AG10803 (cell line): ENCODE results near the gene DAPK3.

Experiments
- DNase-seq: peaks from one replicate; pipeline ENCODE4 v3.0.0; 2010; ENCODE audit warnings: low read depth
- H3K4me3 ChIP-seq: 2 replicates; pipeline ENCODE4 v1.5.1; 2011; ENCODE audit warnings: mild to moderate bottlenecking, low read length, control low read depth
- TF ChIP-seq, protein P1 (sequence below): conservative IDR thresholded peaks from 2 replicates; pipeline ENCODE4 v1.5.1; 2011; ENCODE audit warnings: mild to moderate bottlenecking, low read length, control low read depth, inconsistent platforms

DAPK3 gene

DNA sequence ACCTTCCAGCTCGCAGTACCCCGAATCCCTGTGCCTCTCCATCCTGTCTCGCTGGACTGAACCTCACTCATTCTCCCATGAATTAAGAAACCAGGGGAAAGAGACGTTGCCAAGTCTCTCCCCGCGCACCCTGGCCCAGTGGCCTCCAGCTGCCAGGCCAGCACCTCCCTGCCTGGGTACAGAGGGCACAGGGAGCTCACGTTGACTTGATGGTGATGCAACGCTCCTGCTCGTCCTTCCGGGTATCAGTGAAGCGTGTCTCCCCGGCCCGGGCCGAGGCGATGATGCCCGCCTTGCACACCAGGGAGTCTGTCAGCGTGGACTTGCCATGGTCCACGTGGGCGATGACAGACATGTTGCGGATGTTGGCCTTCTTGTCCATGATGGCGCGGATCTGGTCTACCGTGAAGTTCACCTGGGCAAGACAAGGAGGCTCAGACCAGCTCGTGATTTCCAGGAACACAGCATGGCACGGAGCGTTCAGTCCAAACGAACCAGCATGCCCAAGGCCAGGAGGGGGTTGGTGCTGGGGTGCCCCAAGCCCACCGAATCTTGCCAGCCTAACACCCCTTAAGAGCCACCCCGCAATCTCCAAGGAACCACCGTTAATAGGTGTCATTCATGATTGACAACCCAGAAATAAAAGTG is 13.2 kb upstream of the DAPK3 start:
- TF ChIP-seq, protein P1, sequence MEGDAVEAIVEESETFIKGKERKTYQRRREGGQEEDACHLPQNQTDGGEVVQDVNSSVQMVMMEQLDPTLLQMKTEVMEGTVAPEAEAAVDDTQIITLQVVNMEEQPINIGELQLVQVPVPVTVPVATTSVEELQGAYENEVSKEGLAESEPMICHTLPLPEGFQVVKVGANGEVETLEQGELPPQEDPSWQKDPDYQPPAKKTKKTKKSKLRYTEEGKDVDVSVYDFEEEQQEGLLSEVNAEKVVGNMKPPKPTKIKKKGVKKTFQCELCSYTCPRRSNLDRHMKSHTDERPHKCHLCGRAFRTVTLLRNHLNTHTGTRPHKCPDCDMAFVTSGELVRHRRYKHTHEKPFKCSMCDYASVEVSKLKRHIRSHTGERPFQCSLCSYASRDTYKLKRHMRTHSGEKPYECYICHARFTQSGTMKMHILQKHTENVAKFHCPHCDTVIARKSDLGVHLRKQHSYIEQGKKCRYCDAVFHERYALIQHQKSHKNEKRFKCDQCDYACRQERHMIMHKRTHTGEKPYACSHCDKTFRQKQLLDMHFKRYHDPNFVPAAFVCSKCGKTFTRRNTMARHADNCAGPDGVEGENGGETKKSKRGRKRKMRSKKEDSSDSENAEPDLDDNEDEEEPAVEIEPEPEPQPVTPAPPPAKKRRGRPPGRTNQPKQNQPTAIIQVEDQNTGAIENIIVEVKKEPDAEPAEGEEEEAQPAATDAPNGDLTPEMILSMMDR, result no peak
- peak; percentile 66 for DNase-seq
- H3K4me3 ChIP-seq, result peak overlapping the region; percentile 83

DNA sequence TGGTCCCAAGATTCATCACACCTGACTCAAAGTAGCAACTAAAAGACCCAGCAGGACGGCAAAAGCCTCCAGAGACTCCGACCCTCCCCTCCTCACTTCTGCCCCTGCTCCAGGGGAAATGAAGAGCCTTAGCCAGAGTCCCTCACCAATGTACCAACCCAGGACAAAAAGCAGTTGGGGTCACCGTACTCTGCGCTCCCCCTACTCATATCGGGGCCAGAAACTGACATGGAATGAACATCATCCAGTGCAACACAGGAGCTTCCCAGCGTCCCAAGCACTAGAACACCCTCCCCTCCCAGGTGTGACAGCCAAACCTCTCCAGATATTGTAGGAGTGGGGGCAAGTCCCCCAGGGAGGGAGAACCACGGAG is 12.6 kb upstream of the DAPK3 start:
- peak overlapping the region; percentile 83 for H3K4me3 ChIP-seq
- TF ChIP-seq, protein P1, result no peak
- DNase-seq, result no peak

DNA sequence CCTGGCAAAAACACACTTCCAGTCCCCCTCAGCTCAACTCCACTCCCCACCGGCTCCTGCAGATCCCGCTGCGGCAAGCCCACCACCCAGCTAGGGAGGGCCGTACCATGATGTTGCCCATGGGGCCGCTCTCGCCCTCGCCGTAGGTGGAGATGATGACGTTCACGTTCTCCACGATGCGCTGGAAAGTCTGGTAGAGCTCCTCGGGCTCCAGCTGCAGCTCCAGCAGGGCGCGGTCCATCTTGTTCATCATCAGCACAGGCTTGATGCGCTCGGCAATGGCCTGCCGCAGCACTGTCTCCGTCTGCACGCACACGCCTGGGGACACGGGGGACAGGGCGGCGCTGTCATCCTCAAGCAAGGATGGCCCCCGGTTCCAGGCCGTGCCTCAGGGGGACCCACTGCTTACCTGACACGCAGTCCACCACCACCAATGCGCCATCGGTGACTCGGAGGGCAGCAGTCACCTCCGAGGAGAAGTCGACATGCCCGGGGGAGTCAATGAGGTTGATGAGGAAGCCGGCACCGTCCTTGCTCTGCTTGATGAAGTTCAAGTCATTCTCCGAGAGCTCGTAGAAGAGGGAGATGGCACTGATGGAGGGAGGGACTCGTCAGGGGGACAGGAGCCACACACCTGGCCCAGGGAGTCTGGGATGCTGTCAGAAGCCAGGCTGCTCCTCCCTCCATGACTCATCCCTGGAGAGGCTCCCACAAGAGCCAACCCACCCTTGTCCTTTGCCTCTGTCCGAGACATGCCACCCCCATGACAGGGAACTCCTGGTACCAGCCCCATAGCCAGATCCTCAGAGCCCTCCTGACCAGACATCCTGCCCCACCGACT is 12.0 kb upstream of the DAPK3 start:
- peak overlapping the region; percentile 83 for H3K4me3 ChIP-seq
- TF ChIP-seq, protein P1, result no peak

DNA sequence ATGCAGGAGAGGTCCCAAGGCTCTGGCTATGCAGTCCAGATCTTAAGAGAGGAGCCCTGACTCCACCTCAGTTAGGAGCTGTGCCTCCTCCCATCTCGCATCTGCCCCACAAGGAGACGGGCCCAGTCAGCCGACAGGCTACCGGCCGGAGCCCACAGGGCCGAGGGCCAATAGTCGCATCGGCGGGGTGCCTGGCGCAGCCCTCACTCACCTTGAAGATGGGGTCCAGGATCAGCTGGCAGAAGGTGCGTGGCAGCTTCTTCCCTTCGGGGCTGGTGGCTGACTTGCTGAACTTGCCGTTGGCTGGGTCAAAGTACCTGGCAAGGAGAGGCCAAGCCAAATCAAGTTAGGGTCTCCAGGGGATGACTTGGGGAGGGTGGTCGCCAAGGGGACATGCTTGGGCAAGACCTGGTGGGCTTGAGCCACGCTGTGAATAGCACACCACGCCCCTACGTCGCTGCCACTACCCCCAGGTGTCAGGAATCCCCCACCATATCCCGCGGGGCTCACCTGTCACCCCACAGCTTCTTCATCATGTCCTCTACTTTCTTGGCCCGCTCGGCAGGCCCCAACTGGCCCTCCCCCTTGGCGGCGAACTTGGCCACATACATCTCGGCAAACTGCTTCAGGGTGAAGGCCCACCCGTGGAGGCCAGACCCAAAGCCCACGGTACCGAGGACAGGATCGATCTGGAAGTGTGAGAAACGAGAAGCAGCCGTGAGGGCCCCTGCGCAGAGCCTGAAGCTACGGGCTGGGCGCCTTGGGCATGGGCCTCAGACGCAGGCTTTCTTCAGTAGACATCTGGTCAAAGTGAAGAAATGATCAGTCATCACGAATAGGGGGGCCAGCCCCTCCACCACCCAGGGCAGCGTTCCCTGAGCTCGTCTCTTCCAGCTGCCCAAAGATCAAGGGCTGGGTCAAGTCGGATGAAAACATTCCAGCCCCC is 11.1 kb upstream of the DAPK3 start:
- TF ChIP-seq, protein P1, result no peak
- H3K4me3 ChIP-seq, result no peak overlapping the region
- DNase-seq, result no peak

More for the DNA sequence above, 12.0 kb upstream of the DAPK3 start:
- peak; percentile 58 for DNase-seq

DNA sequence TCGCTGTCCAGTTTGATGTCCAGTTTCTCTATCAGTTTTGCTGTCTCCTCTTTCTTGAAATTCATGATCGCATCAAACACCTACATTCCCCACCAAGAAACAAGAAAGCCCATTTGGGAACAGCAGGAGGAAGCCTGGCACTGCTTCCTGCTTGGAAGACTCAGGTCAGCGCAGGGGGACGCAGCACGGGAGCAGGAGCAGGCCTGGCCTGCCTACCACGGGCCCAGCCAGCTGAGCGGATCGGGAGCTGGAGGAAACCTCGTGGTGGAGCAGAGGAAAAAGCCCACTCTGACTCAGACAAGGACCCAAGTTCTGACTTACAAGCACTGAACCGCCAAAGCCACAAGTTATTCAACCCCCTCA is 10.5 kb upstream of the DAPK3 start:
- no peak overlapping the region for H3K4me3 ChIP-seq
- TF ChIP-seq, protein P1, result no peak
- DNase-seq, result no peak

DNA sequence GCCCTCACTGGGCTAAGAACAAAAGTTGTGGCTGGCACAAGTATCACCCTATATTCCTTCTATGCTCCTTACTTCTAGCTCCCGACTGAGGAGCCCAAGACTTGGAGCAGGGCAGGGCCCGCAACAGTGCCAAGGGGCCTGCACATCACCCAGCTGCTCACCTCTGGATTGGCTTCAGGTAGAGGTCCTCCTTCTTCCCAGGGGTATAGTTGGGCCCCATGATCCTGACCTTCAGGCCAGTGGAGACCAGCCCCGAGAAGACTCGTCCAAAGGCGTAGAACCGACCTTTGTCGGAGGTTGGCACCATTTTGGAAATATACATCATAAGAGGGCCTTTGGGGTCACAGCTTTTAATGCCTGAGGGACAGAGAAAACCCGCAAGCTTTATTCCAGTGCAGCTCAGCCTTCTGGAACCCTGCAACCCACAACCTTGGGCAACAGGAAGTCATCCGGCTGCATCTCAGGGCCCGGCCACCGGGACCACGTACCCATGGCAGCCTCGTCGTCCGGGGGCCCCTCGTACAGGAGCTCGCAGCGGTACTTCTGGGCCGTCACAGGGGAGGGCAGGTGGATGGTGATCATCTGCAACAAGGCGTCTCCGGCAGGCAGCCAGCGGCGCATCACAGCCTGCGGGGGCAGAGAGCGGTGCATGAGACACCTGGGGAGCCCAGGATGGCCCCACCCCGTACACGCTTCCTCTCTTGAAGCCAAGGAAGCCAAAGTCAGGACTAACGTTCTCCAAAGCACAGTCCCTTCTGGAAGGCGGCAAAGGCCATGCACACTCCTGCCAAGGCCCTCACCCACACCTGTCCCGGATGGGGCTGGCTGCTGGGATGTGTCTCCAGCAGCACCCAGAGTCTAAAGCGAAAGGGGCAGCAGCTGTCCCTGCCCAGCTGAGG is 9.7 kb upstream of the DAPK3 start:
- TF ChIP-seq, protein P1, result no peak
- no peak overlapping the region for H3K4me3 ChIP-seq
- no peak for DNase-seq
